ENCODE data around the gene TLDC2. TPM values are rescaled to one million over a fixed set of nuclear protein-coding genes. Genes with fewer than 3 reads are reported as not detected.
A peak's percentile ranks its signal among the peaks of the same experiment; 100 is the strongest.

TLDC2 gene
- total and polyA plus RNA-seq, 3 donors from 2014 or later, result 2.8 to 3.4 (median 2.9) TPM

DNA sequence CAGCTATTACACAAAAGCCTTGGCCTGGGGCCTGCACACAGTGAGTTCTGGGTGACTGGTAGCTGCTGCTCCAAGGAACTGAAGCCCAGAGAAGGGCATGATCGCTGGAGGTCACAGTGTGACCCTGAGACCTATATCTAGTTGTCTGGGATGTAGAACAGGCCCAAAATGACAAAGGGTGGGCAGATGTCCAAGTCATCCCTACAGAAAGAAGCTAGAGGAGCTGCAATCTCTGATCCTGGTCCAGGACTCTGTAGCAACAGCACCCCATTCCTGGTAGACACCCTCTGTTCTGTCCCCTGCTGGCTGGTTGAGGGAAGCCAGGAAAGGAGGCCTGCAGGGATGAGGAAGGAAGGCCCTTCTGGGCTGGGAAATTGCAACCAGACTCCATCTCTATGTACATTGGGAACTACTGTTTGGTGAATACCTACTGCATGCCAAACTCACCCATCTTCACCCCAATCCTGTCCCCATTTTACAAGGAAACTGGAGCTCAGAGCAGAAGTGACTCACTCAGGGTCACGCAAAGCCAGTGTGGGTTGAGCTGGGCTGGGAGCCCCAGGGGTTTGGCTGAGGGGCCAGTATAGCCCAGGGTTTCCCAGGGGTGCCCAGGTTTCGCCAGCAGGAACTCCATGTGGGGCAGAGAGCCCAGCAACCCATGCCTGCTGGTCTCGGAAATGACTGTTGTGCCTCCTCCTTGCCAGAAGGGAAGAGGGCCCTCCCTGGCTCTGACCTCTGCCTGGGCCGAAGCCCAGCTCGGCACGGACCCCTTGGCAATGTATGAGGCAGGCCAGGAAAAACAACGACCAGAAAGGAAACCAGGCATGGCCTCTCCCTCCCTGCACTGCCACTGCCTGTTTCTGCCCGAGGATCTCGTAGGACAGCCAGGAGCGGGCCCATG lies 44.9 kb upstream of the TLDC2 start:
- H3K9me3 ChIP-seq, result no peaks in the 10 kb centered on the region
- 32 to 46% methylated on average over 8 to 11 of the region's 11 CpGs for WGBS, 2 donors
- TF ChIP-seq POLR2A (IDR thresholded peaks at IDR 0.05), result no peak
- TF ChIP-seq, protein P1, sequence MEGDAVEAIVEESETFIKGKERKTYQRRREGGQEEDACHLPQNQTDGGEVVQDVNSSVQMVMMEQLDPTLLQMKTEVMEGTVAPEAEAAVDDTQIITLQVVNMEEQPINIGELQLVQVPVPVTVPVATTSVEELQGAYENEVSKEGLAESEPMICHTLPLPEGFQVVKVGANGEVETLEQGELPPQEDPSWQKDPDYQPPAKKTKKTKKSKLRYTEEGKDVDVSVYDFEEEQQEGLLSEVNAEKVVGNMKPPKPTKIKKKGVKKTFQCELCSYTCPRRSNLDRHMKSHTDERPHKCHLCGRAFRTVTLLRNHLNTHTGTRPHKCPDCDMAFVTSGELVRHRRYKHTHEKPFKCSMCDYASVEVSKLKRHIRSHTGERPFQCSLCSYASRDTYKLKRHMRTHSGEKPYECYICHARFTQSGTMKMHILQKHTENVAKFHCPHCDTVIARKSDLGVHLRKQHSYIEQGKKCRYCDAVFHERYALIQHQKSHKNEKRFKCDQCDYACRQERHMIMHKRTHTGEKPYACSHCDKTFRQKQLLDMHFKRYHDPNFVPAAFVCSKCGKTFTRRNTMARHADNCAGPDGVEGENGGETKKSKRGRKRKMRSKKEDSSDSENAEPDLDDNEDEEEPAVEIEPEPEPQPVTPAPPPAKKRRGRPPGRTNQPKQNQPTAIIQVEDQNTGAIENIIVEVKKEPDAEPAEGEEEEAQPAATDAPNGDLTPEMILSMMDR (IDR thresholded peaks at IDR 0.05), result peak in 2 of 3 experiments; percentile 4 to 22
- no peaks in the 10 kb centered on the region for H3K27me3 ChIP-seq
- intact Hi-C loops (cut with DNase I; ENCODE audit: low total_unique reads), result no loop called here
- no peak for DNase-seq
- peaks cover 77% of the 10 kb centered on the region for H3K4me1 ChIP-seq
- no peaks in the 10 kb centered on the region for H3K36me3 ChIP-seq (ENCODE audit: low read depth, missing control alignments)
- peak overlapping the region; percentile 57 to 85 for H3K27ac ChIP-seq
- H3K4me3 ChIP-seq, result no peak overlapping the region

DNA sequence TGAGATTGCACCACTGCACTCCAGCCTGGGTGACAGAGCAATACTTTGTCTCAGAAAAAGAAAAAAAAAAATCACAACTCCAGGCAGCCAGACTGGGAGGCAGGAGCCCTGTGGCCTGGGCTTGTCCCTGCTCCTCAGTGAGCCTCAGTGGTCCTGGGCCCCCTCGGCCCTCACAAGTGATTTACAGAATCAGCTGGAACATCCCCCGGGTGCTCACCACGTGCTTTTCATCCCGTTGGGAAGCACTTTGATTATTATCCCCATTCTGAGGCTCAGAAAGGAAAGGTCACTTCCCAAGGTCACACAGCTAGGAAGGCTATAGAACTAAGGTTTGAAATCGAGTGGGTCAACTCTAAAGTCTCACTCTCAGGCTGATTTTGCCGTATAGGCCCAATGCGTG lies 43.1 kb upstream of the TLDC2 start:
- WGBS, 2 donors, result 48 to 52% methylated on average over 7 of the region's 7 CpGs
- Histone ChIP-seq H3K9me3 (no peaks in the 10 kb centered on the region), H3K36me3 (ENCODE audit: low read depth, missing control alignments) (no peaks in the 10 kb centered on the region), H3K4me3 (no peak overlapping the region), H3K27me3 (no peaks in the 10 kb centered on the region), H3K27ac (peak overlapping the region in 1 of 2 donors; percentile 85), H3K4me1 (peaks cover 74% of the 10 kb centered on the region)
- DNase-seq, result no peak
- intact Hi-C loops (cut with DNase I; ENCODE audit: low total_unique reads), result no loop called here
- TF ChIP-seq, protein P1 (IDR thresholded peaks at IDR 0.05), result no peak
- no peak for TF ChIP-seq POLR2A (IDR thresholded peaks at IDR 0.05)

DNA sequence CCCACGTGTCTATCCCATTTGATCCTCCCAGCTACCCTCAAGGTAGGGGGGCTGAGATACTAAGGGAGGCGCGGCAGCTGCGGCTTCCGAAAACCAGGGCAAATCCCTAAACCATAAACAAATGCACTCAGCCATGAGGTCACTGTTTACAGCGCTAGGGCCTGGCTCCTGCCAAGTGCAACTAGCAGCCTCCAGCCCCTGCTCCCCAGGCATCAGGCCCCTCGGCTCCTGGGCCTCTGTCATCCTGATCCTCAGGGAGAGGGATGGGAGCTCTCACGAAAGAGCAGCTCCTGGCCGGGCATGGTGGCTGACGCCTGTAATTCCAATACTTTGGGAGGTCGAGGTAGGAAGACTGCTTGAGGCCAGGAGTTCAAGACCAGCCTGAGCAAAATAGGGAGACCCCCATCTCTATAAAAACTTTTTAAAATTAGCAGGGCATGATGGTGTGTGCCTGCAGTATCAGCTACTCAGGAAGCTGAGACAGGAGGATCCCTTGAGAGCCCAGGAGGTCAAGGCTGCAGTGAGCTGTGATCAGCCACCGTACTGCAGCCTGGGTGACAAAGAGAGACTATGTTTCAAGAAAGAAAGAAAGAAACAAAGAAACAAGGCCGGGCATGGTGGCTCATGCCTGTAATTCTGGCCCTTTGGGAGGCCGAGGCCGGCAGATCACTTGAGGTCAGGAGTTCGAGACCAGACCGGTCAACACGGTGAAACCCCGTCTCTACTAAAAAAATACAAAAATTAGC lies 42.5 kb upstream of the TLDC2 start:
- H3K27me3 ChIP-seq, result no peaks in the 10 kb centered on the region
- no peak for TF ChIP-seq POLR2A (IDR thresholded peaks at IDR 0.05)
- TF ChIP-seq, protein P1 (IDR thresholded peaks at IDR 0.05), result no peak
- peak; percentile 89 for DNase-seq
- H3K36me3 ChIP-seq (ENCODE audit: low read depth, missing control alignments), result no peaks in the 10 kb centered on the region
- H3K9me3 ChIP-seq, result no peaks in the 10 kb centered on the region
- H3K4me3 ChIP-seq, result no peak overlapping the region
- WGBS, 2 donors, result 47 to 70% methylated on average over 17 to 19 of the region's 19 CpGs
- H3K4me1 ChIP-seq, result peaks cover 67% of the 10 kb centered on the region
- H3K27ac ChIP-seq, result peak overlapping the region; percentile 40 to 85
- intact Hi-C loops (cut with DNase I; ENCODE audit: low total_unique reads), result no loop called here

GRCh38 chr20:36835025-36835424 lies 40.9 kb upstream of the TLDC2 start:
- 50 to 54% methylated on average over 5 of the region's 5 CpGs for WGBS, 2 donors
- no peak for DNase-seq
- H3K27ac ChIP-seq, result peak overlapping the region; percentile 68 to 85
- no peaks in the 10 kb centered on the region for H3K9me3 ChIP-seq
- intact Hi-C loops (cut with DNase I; ENCODE audit: low total_unique reads), result no loop called here
- TF ChIP-seq POLR2A (IDR thresholded peaks at IDR 0.05), result no peak
- TF ChIP-seq, protein P1 (IDR thresholded peaks at IDR 0.05), result no peak
- H3K27me3 ChIP-seq, result no peaks in the 10 kb centered on the region
- H3K4me3 ChIP-seq, result no peak overlapping the region
- H3K4me1 ChIP-seq, result peaks cover 60% of the 10 kb centered on the region
- H3K36me3 ChIP-seq (ENCODE audit: low read depth, missing control alignments), result no peaks in the 10 kb centered on the region

Data from testis (tissue), 3 donors.